NCI-H748 treated with DMSO at 0.1 percent for 48 hours (cell line): Measurements from ENCODE around the gene TMEM205.
"Not testable (repeated sequence)": the region's sequence is repeated elsewhere in the genome, so short reads cannot be mapped to it uniquely, and the experiment has no call there.

ENCODE experiments used
- DNase-seq: peaks from one replicate; lab custom pipeline; 2025; lab: John Stamatoyannopoulos, UW

Gene TMEM205

GRCh38 chr19:11373166-11373884 lies 27.3 kb upstream of the TMEM205 start:
- DNase-seq = peak; percentile 68

- no peak for DNase-seq
Measured at GRCh38 chr19:11370744-11371143, 24.7 kb upstream of the TMEM205 start.

- DNase-seq = no peak
Measured at GRCh38 chr19:11367528-11367927, 21.5 kb upstream of the TMEM205 start.

- no peak for DNase-seq
Measured at GRCh38 chr19:11365557-11366117, 19.6 kb upstream of the TMEM205 start.

GRCh38 chr19:11364935-11365334 lies 18.9 kb upstream of the TMEM205 start:
- no peak for DNase-seq

- no peak for DNase-seq
Measured at GRCh38 chr19:11364296-11364904, 18.3 kb upstream of the TMEM205 start.

- DNase-seq = no peak
Measured at GRCh38 chr19:11363881-11364280, 17.8 kb upstream of the TMEM205 start.

GRCh38 chr19:11361771-11362731 lies 16.0 kb upstream of the TMEM205 start:
- DNase-seq = no peak

- no peak for DNase-seq
Measured at GRCh38 chr19:11361037-11361770, 15.1 kb upstream of the TMEM205 start.

- DNase-seq = no peak
Measured at GRCh38 chr19:11359421-11359820, 13.4 kb upstream of the TMEM205 start.

GRCh38 chr19:11356676-11357550 lies 10.8 kb upstream of the TMEM205 start:
- no peak for DNase-seq

GRCh38 chr19:11356074-11356397 lies 10.0 kb upstream of the TMEM205 start:
- no peak for DNase-seq

GRCh38 chr19:11355160-11356073 lies 9.3 kb upstream of the TMEM205 start, which contains the start of gene PLPPR2:
Gene PLPPR2, plus strand, starts transcription at chr19:11355432. Its CDS starts 2,242 bp downstream, at chr19:11357674.
- peak; percentile 57 for DNase-seq

- DNase-seq = not testable (repeated sequence)
Measured at GRCh38 chr19:11354102-11354501, 8.0 kb upstream of the TMEM205 start.

GRCh38 chr19:11349171-11349570 lies 3.1 kb upstream of the TMEM205 start:
- DNase-seq = no peak

GRCh38 chr19:11347546-11348039 lies 1.5 kb upstream of the TMEM205 start:
- DNase-seq = no peak

GRCh38 chr19:11345122-11345803 lies 805 bp downstream of the TMEM205 start:
- no peak for DNase-seq

GRCh38 chr19:11342429-11342828 lies 3.6 kb downstream of the TMEM205 start:
- no peak for DNase-seq

- DNase-seq = not testable (repeated sequence)
Measured at GRCh38 chr19:11340099-11340467, 6.0 kb downstream of the TMEM205 start.
